ENCODE data around the gene SMS. TPM values are rescaled to one million over a fixed set of nuclear protein-coding genes. Genes with fewer than 3 reads are reported as not detected.
A peak's percentile ranks its signal among the peaks of the same experiment; 100 is the strongest.

SMS gene
- total and polyA plus RNA-seq, 2 of the 4 experiments (the other 2 are of a cell fraction): 176 to 230 TPM

DNA sequence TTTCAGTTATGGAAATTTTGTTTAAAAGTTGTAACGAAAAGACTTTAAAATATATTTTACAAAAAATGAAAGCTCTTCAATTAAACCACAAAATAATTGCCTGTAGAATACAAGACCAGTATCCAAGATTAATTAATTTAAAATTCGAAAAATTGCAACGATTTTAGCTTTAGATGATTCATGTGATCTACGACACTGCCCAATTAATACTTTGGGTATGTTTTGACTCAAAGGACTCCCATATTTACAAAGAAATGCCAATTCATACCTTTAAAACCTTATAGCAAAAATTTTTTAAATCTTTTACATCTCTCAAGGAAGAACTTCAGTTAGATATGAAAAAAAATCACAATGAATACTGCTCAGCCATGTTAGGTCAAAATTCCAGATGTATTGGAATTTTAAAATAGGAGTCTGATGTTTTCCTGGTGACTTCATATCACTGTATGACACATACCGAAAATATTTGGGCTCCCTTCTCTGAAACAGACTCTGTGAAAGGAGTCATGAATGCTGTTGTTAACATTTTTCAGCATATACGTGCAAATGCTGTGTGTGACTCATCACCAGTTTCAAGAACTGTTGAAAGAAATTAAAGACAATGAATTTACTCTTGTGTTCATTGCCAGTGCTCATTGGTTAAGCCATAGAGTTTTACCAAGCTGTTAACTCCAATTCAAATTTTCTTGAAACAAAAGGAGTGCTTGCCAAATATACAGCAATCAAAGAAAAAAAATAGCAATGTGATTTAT lies 13.8 kb upstream of the SMS start:
- Histone ChIP-seq H3K27ac (ENCODE audit: insufficient read depth, low read length) (peak overlapping the region; percentile 83; the same call in 1 of the 2 replicates), H3K4ac (ENCODE audit: low read depth, low read length) (no peak overlapping the region), H4K20me1 (ENCODE audit: insufficient read depth, low read length) (no peaks in the 10 kb centered on the region), H3K79me1 (ENCODE audit: low read depth in 1 of 2, low read length in 2 of 2) (peaks cover 0 to 10% of the 10 kb centered on the region in 2 experiments; a peak in 1 of 4 replicates), H3K9me3 (ENCODE audit: control insufficient read depth, insufficient read depth, low read length) (no peaks in the 10 kb centered on the region), H4K5ac (ENCODE audit: low read depth, low read length) (no peak overlapping the region), H2AK9ac (replicated peaks; ENCODE audit: low read depth, low read length, poor library complexity) (no peak overlapping the region), H2BK120ac (ENCODE audit: low read depth, low read length) (peak overlapping the region; percentile 88), H3K56ac (ENCODE audit: extremely low read depth, insufficient read depth, low read length) (peak overlapping the region; percentile 69; the same call in 1 of the 2 replicates), H3K4me1 (ENCODE audit: control insufficient read depth, insufficient read depth, low read length) (peaks cover 6% of the 10 kb centered on the region), H4K91ac (ENCODE audit: insufficient read depth, low read depth, low read length) (no peak overlapping the region), H3K14ac (replicated peaks; ENCODE audit: low read depth, low read length) (no peak overlapping the region), H3K27me3 (ENCODE audit: control insufficient read depth, insufficient read depth, low read length) (no peaks in the 10 kb centered on the region), H3K4me3 (ENCODE audit: insufficient read depth, low read depth, low read length) (no peak overlapping the region), H3K18ac (ENCODE audit: low read depth, low read length) (peak overlapping the region; percentile 1; the same call in 1 of the 2 replicates), H3K23ac (ENCODE audit: low read depth, low read length) (no peak overlapping the region), H3K9me1 (ENCODE audit: insufficient read depth, low read length) (peaks cover 6% of the 10 kb centered on the region), H2BK5ac (ENCODE audit: low read depth, low read length, poor library complexity, severe bottlenecking) (peak overlapping the region; percentile 99), H2BK20ac (ENCODE audit: low read depth, low read length) (peak overlapping the region; percentile 67; the same call in 1 of the 2 replicates), H2BK15ac (ENCODE audit: low read depth, low read length) (peak overlapping the region; percentile 26; the same call in 1 of the 3 replicates), H2AK5ac (ENCODE audit: low read depth, low read length) (no peak overlapping the region), H3K9ac (ENCODE audit: low read depth, low read length) (no peak overlapping the region), H3K4me2 (ENCODE audit: low read depth, low read length) (peak overlapping the region; percentile 30; the same call in 1 of the 2 replicates), H3K36me3 (ENCODE audit: control insufficient read depth, insufficient read depth, low read length) (no peaks in the 10 kb centered on the region), H4K8ac (ENCODE audit: low read depth in 2 of 2, low read length in 2 of 2) (peak overlapping the region; percentile 68 to 72; a peak in 2 of 4 replicates), H2AFZ (replicated peaks; ENCODE audit: low read length, poor library complexity) (no peak overlapping the region)
- no TSS peak for BruUV-seq (replicated peaks)
- in situ Hi-C loops (cut with MboI; ENCODE audit: low sequenced_read_pairs) (no loop called here), intact Hi-C loops (cut with micrococcal nuclease) (no loop called here), dilution Hi-C loops (cut with HindIII; ENCODE audit: low sequenced_read_pairs, unreplicated experiment) (no loop called here)
- WGBS, 2 experiments (ENCODE audit: extremely low coverage in 2 of 2, insufficient read length in 1 of 2): 17% methylated on average over 1 of the region's 6 CpGs; no CpG with 5 or more reads in 1 of the 2 experiments
- peak; percentile 94 for ATAC-seq (ENCODE audit: low read depth)
- peak; percentile 99 for DNase-seq
- ChIA-PET CTCF (interaction anchor here (0.8 kb wide), 2 partner anchors 7 to 59 kb away, joined by 3 read pairs; no protein-coding TSS in a partner anchor), POLR2A (ENCODE audit: unreplicated experiment) (no interaction called here)
- TF ChIP-seq CEBPB (IDR thresholded peaks at IDR 0.05; ENCODE audit: low read depth, low read length) (peak; percentile 57), MAFK (IDR thresholded peaks at IDR 0.05; ENCODE audit: low read depth, low read length) (peak; percentile 62), FOS (IDR thresholded peaks at IDR 0.05; ENCODE audit: low read depth, low read length) (peak; percentile 99), BHLHE40 (IDR thresholded peaks at IDR 0.05; ENCODE audit: low read depth, low read length) (peak; percentile 54; the same call in 1 of the 2 replicates), MAZ (IDR thresholded peaks at IDR 0.05; ENCODE audit: borderline replicate concordance, low read depth, low read length) (no peak)
